Progenitor cell of endocrine pancreas (in vitro differentiated cells): Measurements from ENCODE around the gene PBX1. TPM values are rescaled to one million over a fixed set of nuclear protein-coding genes. Genes with fewer than 3 reads are reported as not detected.

ENCODE experiments used
- DNase-seq: peaks from one replicate; pipeline ENCODE4 v3.0.0; 2021; ENCODE audit warnings: low spot score; ENCODE audit not compliant: unreplicated experiment
- H3K27ac Mint-ChIP-seq: 2 replicates; pipeline ENCODE4 v1.8.0; 2021; ENCODE audit warnings: mild to moderate bottlenecking, moderate library complexity, mixed read lengths
- H3K27me3 Mint-ChIP-seq: 2 replicates; pipeline ENCODE4 v1.8.0; 2021; ENCODE audit warnings: mixed read lengths
- H3K36me3 Mint-ChIP-seq: 2 replicates; pipeline ENCODE4 v1.8.0; 2022; ENCODE audit warnings: mixed read lengths; ENCODE audit not compliant: insufficient read depth
- H3K4me1 Mint-ChIP-seq: 2 replicates; pipeline ENCODE4 v1.8.0; 2021; ENCODE audit warnings: low read depth, mixed read lengths
- H3K4me3 Mint-ChIP-seq: 2 replicates; pipeline ENCODE4 v1.8.0; 2021; ENCODE audit warnings: low read depth, mild to moderate bottlenecking, moderate library complexity, mixed read lengths
- H3K9me3 Mint-ChIP-seq: 2 replicates; pipeline ENCODE4 v1.8.0; 2021; ENCODE audit warnings: low read depth, mixed read lengths
- CTCF ChIP-seq: fragments of 200-600 bp; sonication (generic); IDR thresholded peaks from one replicate; pipeline ENCODE4 v1.5.0; 2021; ENCODE audit warnings: antibody characterized with exemption, mild to moderate bottlenecking; ENCODE audit not compliant: unreplicated experiment
- total RNA-seq: library from RNA; stranded (reverse); gene quantifications from 2 replicates; pipeline ENCODE4 v1.2.1, GENCODE V29; 2021

The PBX1 gene
- total RNA-seq, 1 donor from 2014 or later: 205 TPM

- Mint-ChIP-seq H3K4me1 (peaks cover 15% of the 10 kb centered on the region), H3K9me3 (no peaks in the 10 kb centered on the region), H3K4me3 (no peak overlapping the region), H3K36me3 (peaks cover 2% of the 10 kb centered on the region), H3K27ac (no peak overlapping the region), H3K27me3 (no peaks in the 10 kb centered on the region)
- TF ChIP-seq CTCF: no peak
- no peak for DNase-seq
Observed at GRCh38 chr1:164735315-164736052, 176.5 kb downstream of the PBX1 start.

- no peak for DNase-seq
- no peak for TF ChIP-seq CTCF
- no peaks in the 10 kb centered on the region for H3K9me3 Mint-ChIP-seq
- H3K4me3 Mint-ChIP-seq: no peak overlapping the region
- H3K27me3 Mint-ChIP-seq: no peaks in the 10 kb centered on the region
- H3K27ac Mint-ChIP-seq: peak overlapping the region; percentile 40
- peaks cover 15% of the 10 kb centered on the region for H3K4me1 Mint-ChIP-seq
- H3K36me3 Mint-ChIP-seq: peaks cover 2% of the 10 kb centered on the region
Observed at GRCh38 chr1:164736137-164736536, 177.2 kb downstream of the PBX1 start.

- no peak for DNase-seq
- H3K4me3 Mint-ChIP-seq: no peak overlapping the region
- H3K36me3 Mint-ChIP-seq: peaks cover 4% of the 10 kb centered on the region
- no peaks in the 10 kb centered on the region for H3K9me3 Mint-ChIP-seq
- peaks cover 13% of the 10 kb centered on the region for H3K4me1 Mint-ChIP-seq
- peak overlapping the region; percentile 71 for H3K27ac Mint-ChIP-seq
- no peaks in the 10 kb centered on the region for H3K27me3 Mint-ChIP-seq
- TF ChIP-seq CTCF: no peak
Observed at GRCh38 chr1:164739189-164739588, 180.2 kb downstream of the PBX1 start.

- Mint-ChIP-seq H3K27me3 (no peaks in the 10 kb centered on the region), H3K4me1 (peaks cover 13% of the 10 kb centered on the region), H3K36me3 (peaks cover 4% of the 10 kb centered on the region), H3K9me3 (no peaks in the 10 kb centered on the region), H3K4me3 (no peak overlapping the region), H3K27ac (no peak overlapping the region)
- DNase-seq: no peak
- no peak for TF ChIP-seq CTCF
Observed at GRCh38 chr1:164740000-164740526, 181.1 kb downstream of the PBX1 start.

GRCh38 chr1:164742745-164743144, 183.8 kb downstream of the PBX1 start:
- Mint-ChIP-seq H3K4me1 (peaks cover 5% of the 10 kb centered on the region), H3K36me3 (peaks cover 3% of the 10 kb centered on the region), H3K27me3 (no peaks in the 10 kb centered on the region), H3K9me3 (no peaks in the 10 kb centered on the region), H3K27ac (no peak overlapping the region), H3K4me3 (no peak overlapping the region)
- TF ChIP-seq CTCF: no peak
- DNase-seq: no peak
